ENCODE data around the gene PAOX.
"Not testable (repeated sequence)": the region's sequence is repeated elsewhere in the genome, so short reads cannot be mapped to it uniquely, and the experiment has no call there.

The PAOX gene

GRCh38 chr10:133411523-133412380, 32.7 kb downstream of the PAOX start:
- no peak for DNase-seq

GRCh38 chr10:133412381-133412711, 33.3 kb downstream of the PAOX start:
- no peak for DNase-seq

DNA sequence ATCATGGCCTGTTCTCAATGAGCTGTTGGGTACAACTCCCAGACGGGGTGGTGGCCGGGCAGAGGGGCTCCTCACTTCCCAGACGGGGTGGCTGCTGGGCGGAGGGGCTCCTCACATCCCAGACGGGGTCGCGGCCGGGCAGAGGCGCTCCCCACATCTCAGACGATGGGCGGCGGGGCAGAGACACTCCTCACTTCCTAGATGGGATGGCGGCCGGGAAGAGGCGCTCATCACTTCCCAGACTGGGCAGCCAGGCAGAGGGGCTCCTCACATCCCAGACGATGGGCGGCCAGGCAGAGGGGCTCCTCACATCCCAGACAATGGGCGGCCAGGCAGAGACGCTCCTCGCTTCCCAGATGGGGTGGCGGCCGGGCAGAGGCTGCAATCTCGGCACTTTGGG, 35.3 kb downstream of the PAOX start:
- not testable (repeated sequence) for DNase-seq

DNA sequence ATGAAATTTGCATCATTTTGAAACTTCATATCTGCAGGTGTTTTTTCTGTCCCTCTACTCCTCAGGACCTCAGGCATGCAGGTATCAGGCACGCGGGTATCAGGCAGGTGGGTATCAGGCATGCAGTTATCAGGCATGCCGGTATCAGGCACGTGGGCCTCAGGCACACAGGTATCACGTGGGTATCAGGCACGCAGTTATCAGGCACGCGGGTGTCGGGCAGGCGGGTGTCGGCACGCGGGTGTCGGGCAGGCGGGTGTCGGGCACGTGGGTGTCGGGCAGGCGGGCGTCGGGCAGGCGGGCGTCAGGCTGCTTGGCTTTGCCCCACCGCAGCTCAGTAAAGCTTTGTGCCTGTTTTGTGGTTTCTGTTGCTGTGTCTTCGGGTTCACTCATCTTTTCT, 36.7 kb downstream of the PAOX start:
- no peak for DNase-seq

GRCh38 chr10:133418289-133418993, 39.4 kb downstream of the PAOX start:
- DNase-seq: no peak

- no peak for DNase-seq
These were observed 40.3 kb downstream of the PAOX start for GRCh38 chr10:133419211-133419950.

- no peak for DNase-seq
These were observed 41.0 kb downstream of the PAOX start for GRCh38 chr10:133420028-133420427.

- DNase-seq: no peak
These were observed 41.5 kb downstream of the PAOX start for GRCh38 chr10:133420579-133420978.

DNA sequence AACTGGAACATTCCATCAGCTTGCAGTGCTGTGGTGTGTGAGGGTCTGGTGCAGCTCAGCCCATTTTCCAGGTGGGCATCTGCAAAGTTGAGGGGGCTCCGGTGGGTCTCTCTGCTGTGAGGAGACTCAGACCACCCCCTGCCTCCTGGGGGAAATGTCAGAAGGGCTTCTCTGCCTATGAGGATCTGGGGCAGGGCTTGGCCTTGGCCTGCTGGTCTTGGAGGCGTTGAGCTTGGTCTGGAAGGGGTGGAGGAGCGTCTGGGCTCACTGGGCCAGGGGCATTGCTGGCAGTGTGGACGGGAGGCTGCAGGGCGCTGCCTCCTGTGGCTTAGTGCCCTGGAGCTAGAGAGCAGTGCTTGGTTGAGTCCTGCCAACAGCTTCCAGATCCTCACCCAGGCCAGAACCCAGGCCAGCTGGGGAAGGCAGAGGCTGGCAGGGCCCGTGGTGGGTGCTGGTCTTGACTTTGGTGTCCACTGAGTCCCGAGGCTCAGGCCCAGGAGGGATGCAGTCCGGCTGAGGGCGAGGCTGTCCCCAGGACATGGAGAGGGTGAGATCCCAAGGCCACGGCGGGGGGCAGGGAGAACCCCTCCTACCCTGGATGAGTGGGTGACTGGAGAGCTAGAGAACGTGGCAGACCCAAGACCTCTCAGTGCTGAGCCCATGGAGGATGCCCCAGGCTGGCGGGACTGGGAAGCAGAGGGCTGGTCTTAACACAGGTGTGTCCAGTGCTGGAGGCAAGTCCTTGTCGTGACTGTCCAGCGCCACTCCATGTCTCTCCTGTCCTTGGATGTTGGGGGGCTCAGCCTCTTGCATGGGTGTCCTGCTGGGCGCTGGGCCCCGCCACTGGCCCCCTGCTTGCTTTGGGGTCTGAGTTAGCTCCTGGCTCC, 42.5 kb downstream of the PAOX start:
- no peak for DNase-seq

DNA sequence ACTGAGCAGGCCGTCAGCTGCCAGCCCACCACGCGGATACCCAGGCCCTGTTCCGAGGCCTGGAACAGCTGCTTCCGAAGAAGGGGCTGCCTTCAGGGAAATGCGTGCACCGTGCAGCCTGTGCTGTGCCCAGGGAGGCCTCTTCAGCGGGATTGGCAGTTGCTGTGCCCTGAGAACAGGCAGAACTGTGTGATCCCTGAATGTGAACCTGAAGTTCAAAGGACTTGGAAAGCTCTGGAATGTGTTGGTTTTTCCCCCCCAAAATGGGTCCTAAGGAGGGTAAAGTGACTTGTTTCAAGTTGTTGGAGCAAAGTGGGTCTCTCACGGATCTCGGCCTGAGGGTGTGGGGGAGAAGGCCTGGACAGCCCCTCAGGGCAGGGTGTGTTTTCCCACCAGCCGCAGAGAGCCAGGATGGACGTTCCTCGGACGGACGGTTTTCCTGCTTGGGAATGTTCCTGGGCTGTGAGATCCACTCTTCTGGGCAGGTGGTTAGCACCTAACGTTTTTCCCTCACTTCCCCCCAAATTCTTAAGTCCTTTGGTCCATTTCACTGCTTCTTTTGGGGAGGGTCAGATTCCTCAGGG, 43.3 kb downstream of the PAOX start:
- DNase-seq: no peak

DNA sequence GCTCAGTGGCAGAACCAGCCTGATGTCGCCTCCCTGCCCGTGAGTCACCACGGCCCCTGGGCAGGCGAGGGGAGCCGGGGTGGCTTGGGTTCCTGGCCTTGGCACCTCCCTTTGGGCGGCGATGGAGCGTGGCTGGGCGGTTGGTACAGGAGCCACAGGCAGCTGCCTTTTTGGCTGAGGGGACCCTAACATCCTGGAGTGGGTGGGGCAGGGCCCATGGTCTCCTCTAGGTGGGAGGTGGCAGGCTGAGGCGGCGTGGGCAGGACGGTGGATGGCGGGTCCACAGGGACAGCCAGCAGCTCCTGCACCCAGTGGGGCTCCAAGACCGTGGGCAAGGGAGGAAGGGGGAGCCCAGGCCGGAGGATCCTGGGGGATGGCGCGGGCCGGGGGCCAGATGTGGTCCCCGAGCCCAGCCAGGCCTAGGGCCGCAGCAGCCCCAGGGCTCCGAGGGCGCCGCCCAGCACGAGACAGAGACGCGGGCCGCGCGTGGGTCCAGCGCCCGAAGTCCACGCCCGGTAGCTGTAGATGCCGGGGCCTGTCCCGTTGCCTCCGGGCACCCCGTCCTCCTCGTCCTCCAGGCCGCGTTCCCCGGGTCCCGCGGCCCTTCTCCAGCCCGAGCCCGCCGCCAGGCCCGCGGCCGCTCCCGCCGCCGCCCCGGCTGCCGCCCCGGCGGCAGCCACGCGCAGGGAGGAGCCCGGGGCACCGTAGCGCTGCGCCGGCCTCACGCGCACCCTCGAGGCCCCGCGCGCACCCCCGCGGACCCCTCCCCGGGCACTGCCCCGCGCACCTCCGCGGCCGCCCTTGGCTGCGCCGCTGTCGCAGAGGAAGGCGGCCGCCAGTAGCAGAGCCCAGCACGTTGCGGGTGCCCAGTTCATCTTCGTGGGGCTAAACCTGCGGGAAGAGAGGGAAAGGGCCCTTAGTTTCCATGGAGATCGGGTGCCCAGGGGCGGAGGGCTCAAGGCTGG, 44.0 kb downstream of the PAOX start:
- no peak for DNase-seq

- DNase-seq: not testable (repeated sequence)
These were observed 45.0 kb downstream of the PAOX start for GRCh38 chr10:133424102-133424501.

GRCh38 chr10:133424601-133425000, 45.5 kb downstream of the PAOX start, which contains the start of gene SPRN:
TSS of gene SPRN (minus strand) at chr10:133424625. CDS start at chr10:133423681, 944 bp downstream.
- DNase-seq: not testable (repeated sequence)

GRCh38 chr10:133429571-133429970, 50.5 kb downstream of the PAOX start:
- DNase-seq: not testable (repeated sequence)

DNA sequence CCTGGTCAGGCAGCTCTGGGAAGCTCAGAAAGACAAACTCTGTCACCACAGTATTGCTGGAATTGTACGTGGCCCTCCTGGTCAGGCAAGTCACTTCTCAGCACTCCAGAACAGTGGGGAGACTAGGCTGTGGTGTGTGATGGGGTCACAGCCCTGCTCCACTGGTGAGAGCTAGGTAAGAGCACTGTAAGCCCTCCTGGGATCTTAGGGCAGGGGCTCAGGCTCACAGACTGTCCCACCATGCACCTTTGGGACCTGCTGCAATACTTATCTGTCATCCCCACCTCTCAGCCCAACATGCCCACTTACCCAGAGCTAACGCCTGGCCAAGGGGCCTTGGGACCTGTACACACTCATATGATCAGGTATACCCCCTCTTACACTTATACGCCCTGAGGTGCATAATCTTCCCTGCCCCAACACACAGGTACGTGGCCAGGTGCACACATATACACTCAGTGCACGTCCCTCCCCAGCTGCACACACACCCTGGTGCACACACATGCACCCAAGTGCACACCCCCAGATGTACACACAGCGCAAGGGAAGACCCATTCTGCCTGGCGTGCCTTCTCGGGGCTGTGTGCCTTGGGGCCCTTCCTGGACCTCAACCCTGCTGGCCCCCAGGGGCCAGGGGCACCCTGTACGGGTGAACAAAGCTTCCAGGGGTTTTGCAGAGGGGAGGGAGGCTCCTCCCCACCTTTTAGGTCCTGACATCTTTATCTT, 53.0 kb downstream of the PAOX start:
- DNase-seq: not testable (repeated sequence)

DNA sequence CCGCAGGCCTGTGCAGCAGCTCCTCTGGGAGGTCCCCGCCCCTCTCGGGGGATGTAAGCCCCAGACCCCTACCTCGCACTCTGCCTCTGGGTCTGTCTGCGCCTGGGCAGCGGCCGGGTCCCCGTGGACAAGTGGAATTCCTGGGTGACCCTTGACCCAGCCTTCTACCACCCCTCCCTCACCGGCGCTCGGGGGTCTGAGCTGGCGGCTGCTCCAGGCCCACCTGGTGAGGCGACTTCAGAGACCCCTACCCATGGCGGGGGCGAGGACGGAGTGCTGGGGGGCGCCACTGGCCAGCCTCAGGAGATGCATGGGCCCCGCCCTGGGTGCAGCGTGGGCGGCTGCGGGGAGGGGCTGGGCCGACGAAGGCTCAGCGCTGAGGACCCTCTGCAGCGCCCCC, 53.7 kb downstream of the PAOX start:
- DNase-seq: not testable (repeated sequence)

DNA sequence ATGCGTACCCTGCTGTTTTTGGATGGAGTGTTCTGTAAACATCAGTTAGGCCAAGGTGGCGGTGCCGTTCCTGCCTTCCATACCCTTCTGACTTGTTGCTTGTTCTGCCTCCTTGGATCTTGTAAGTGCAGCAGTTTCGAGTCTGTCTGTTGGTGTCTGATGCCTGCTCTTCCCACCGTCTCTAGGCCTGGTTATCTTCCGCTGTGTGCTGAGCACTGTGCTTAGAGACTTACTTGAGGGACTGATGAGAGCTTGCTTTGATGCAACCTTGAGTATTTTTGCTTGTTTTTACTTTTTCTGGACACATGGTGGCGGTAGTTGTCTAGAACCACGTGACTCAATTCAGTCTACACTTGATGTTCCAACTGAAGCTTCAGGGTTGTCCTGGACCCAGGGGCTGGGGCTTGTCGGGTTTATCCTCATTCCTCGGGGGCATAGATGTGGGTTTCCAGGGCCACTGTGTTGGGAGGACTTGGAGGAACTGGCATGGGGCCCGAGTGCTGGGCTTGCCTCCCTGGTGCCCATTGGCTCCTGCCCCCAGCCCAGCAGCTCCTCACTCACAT, 59.7 kb downstream of the PAOX start:
- DNase-seq: no peak

DNA sequence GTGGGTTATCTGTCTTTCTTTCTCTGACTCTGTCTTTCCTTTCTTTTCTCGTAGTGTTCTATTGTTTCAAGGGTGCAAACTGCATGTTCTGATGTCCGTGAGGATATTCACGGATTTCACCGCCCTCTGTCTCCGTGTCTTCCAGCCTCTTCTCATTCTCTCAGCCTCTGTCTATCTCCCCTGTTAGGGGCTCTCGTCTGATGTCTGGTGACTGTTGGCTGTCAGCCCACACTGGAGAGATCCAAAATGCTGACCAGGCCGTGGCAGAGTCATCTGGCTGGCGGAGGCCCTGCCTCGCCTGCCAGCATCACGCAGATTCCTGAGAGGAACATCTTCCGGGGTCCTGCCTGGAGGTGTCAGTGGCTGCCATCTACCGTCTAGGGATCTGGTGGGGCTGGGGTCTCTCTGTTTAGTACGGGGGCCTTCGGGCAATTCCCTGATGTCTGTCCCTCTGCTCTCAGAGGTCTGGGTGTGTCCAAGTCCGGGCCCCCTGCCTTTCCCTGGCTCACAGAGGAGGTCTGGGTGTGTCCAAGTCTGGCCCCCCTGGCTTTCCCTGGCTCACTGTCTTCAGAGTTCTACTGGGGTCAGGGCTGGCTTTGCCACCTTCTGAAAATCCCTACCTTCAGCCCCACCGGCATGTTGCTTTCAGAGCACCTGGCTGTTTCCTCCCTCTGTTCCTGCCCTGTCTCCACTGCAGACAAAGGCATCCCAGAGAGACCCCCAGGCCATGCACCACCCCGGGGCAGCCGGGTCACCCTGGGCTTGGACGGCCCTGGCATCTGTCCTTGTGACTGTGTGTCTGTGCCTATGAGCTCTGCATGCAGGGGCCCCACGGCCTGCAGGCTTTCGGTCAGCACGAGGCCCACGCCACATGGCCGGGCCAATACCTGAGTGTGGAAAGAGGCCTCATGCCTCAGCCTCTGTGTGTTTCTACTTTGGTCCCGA, 60.7 kb downstream of the PAOX start:
- no peak for DNase-seq
